WTC11 (cell line): ENCODE measurements around the gene HAUS8.

Experiments used
- ATF6 ChIP-seq: sonication (generic); formaldehyde crosslinking; IDR thresholded peaks from 2 replicates; pipeline ENCODE4 v1.8.1; 2023; ENCODE audit warnings: mild to moderate bottlenecking, missing genetic modification reagents
- CBFB ChIP-seq: sonication (generic); formaldehyde crosslinking; IDR thresholded peaks from 2 replicates; pipeline ENCODE4 v1.8.1; 2022; ENCODE audit warnings: mild to moderate bottlenecking, low read depth, missing genetic modification reagents
- CREM ChIP-seq: sonication (generic); formaldehyde crosslinking; IDR thresholded peaks from 2 replicates; pipeline ENCODE4 v1.8.1; 2022; ENCODE audit warnings: mild to moderate bottlenecking, missing genetic modification reagents, moderate library complexity
- CTCF ChIP-seq: fragments of 200-600 bp; IDR thresholded peaks from 2 replicates; pipeline ENCODE4 v1.8.0; 2022; ENCODE audit warnings: antibody characterized with exemption
- GRHL2 ChIP-seq: fragments of 250-450 bp; sonication (Bioruptor Pico); IDR thresholded peaks from 2 replicates; pipeline ENCODE4 v1.8.0; 2022; ENCODE audit warnings: mild to moderate bottlenecking, moderate library complexity; ENCODE audit not compliant: insufficient replicate concordance, severe bottlenecking
- JUN ChIP-seq: sonication (generic); formaldehyde crosslinking; IDR thresholded peaks from 2 replicates; pipeline ENCODE4 v1.8.0; 2023; ENCODE audit warnings: mild to moderate bottlenecking, missing genetic modification reagents
- KAT7 ChIP-seq: sonication (generic); formaldehyde crosslinking; IDR thresholded peaks from 2 replicates; pipeline ENCODE4 v1.8.1; 2023; ENCODE audit warnings: missing genetic modification reagents, mild to moderate bottlenecking, borderline replicate concordance
- MAX ChIP-seq: sonication (generic); formaldehyde crosslinking; IDR thresholded peaks from 2 replicates; pipeline ENCODE4 v1.8.0; 2022; ENCODE audit warnings: mild to moderate bottlenecking, missing genetic modification reagents
- MXD4 ChIP-seq: fragments of 250-450 bp; sonication (Bioruptor Pico); IDR thresholded peaks from 2 replicates; pipeline ENCODE4 v1.8.0; 2021; ENCODE audit warnings: mild to moderate bottlenecking, moderate library complexity, borderline replicate concordance
- MYBL2 ChIP-seq: sonication (generic); formaldehyde crosslinking; IDR thresholded peaks from 2 replicates; pipeline ENCODE4 v1.8.1; 2023; ENCODE audit warnings: mild to moderate bottlenecking, moderate library complexity, missing genetic modification reagents
- PRRX2 ChIP-seq: fragments of 250-450 bp; sonication (Bioruptor Pico); IDR thresholded peaks from 2 replicates; pipeline ENCODE4 v1.8.0; 2021; ENCODE audit warnings: mild to moderate bottlenecking
- SOX15 ChIP-seq: fragments of 250-450 bp; sonication (Bioruptor Pico); IDR thresholded peaks from 2 replicates; pipeline ENCODE4 v1.9.0; 2021; ENCODE audit warnings: mild to moderate bottlenecking
- TP53 ChIP-seq: sonication (generic); formaldehyde crosslinking; IDR thresholded peaks from 2 replicates; pipeline ENCODE4 v1.8.1; 2023; ENCODE audit warnings: mild to moderate bottlenecking, missing genetic modification reagents
- USF1 ChIP-seq: sonication (generic); formaldehyde crosslinking; IDR thresholded peaks from 2 replicates; pipeline ENCODE4 v1.8.0; 2022; ENCODE audit warnings: mild to moderate bottlenecking, missing genetic modification reagents

GRCh38 chr19:17112271-17112670 is 37.0 kb upstream of the HAUS8 start:
- TF ChIP-seq SOX15 (CRISPR knock-in tag), result no peak
- TF ChIP-seq CTCF, result no peak
- no peak for TF ChIP-seq TP53
- no peak for TF ChIP-seq ATF6
- no peak for TF ChIP-seq KAT7 (CRISPR knock-in tag)
- TF ChIP-seq CREM (CRISPR knock-in tag), result no peak
- TF ChIP-seq PRRX2 (CRISPR knock-in tag), result no peak
- TF ChIP-seq MYBL2 (CRISPR knock-in tag), result no peak
- TF ChIP-seq USF1, result no peak
- no peak for TF ChIP-seq MAX
- no peak for TF ChIP-seq MXD4 (CRISPR knock-in tag)
- TF ChIP-seq JUN (CRISPR knock-in tag), result no peak
- no peak for TF ChIP-seq CBFB (CRISPR knock-in tag)
- TF ChIP-seq GRHL2 (CRISPR knock-in tag), result no peak
